Measurements from ENCODE around the gene LRP1B. TPM values are rescaled to one million over a fixed set of nuclear protein-coding genes. Genes with fewer than 3 reads are reported as not detected.

Gene LRP1B
- total RNA-seq, 4 donors from 2014 or later = 0.42 to 0.71 (median 0.65) TPM

GRCh38 chr2:140580532-140581151 lies 1550.2 kb downstream of the LRP1B start:
- H3K27ac ChIP-seq (replicated peaks in 1 of 4) = no peak overlapping the region
- 47% methylated on average over 2 of the region's 2 CpGs for WGBS
- H3K4me3 ChIP-seq = no peak overlapping the region
- H3K27me3 ChIP-seq = no peaks in the 10 kb centered on the region
- no peak for DNase-seq (ENCODE audit: extremely low spot score)
- H3K36me3 ChIP-seq = no peaks in the 10 kb centered on the region
- intact Hi-C loops (cut with DNase I) = no loop called here
- no peak for TF ChIP-seq POLR2AphosphoS5 (IDR thresholded peaks at IDR 0.05)
- no peak for TF ChIP-seq POLR2A (IDR thresholded peaks at IDR 0.05; ENCODE audit: low read depth)
- TF ChIP-seq, protein P1, sequence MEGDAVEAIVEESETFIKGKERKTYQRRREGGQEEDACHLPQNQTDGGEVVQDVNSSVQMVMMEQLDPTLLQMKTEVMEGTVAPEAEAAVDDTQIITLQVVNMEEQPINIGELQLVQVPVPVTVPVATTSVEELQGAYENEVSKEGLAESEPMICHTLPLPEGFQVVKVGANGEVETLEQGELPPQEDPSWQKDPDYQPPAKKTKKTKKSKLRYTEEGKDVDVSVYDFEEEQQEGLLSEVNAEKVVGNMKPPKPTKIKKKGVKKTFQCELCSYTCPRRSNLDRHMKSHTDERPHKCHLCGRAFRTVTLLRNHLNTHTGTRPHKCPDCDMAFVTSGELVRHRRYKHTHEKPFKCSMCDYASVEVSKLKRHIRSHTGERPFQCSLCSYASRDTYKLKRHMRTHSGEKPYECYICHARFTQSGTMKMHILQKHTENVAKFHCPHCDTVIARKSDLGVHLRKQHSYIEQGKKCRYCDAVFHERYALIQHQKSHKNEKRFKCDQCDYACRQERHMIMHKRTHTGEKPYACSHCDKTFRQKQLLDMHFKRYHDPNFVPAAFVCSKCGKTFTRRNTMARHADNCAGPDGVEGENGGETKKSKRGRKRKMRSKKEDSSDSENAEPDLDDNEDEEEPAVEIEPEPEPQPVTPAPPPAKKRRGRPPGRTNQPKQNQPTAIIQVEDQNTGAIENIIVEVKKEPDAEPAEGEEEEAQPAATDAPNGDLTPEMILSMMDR (IDR thresholded peaks at IDR 0.05) = no peak
- no peak for TF ChIP-seq EP300 (IDR thresholded peaks at IDR 0.05)
- H3K4me1 ChIP-seq = no peaks in the 10 kb centered on the region
- no peaks in the 10 kb centered on the region for H3K9me3 ChIP-seq

GRCh38 chr2:140577453-140577852 lies 1553.4 kb downstream of the LRP1B start:
- intact Hi-C loops (cut with DNase I) = no loop called here
- no peaks in the 10 kb centered on the region for H3K9me3 ChIP-seq
- H3K36me3 ChIP-seq = no peaks in the 10 kb centered on the region
- H3K27me3 ChIP-seq = no peaks in the 10 kb centered on the region
- DNase-seq (ENCODE audit: extremely low spot score) = no peak
- H3K4me3 ChIP-seq = no peak overlapping the region
- TF ChIP-seq POLR2A (IDR thresholded peaks at IDR 0.05; ENCODE audit: low read depth) (no peak), EP300 (IDR thresholded peaks at IDR 0.05) (no peak), POLR2AphosphoS5 (IDR thresholded peaks at IDR 0.05) (no peak)
- TF ChIP-seq, protein P1 (IDR thresholded peaks at IDR 0.05) = no peak
- H3K4me1 ChIP-seq = no peaks in the 10 kb centered on the region
- no peak overlapping the region for H3K27ac ChIP-seq (replicated peaks in 1 of 4)
- WGBS = 94% methylated on average over 2 of the region's 2 CpGs

GRCh38 chr2:140567734-140568133 lies 1563.1 kb downstream of the LRP1B start:
- no peaks in the 10 kb centered on the region for H3K9me3 ChIP-seq
- no peaks in the 10 kb centered on the region for H3K4me1 ChIP-seq
- H3K27ac ChIP-seq (replicated peaks in 1 of 4) = no peak overlapping the region
- peaks cover 0 to 4% (median 0%) of the 10 kb centered on the region in 4 donors for H3K27me3 ChIP-seq
- intact Hi-C loops (cut with DNase I) = no loop called here
- no peak overlapping the region for H3K4me3 ChIP-seq
- WGBS = 95% methylated on average over 2 of the region's 2 CpGs
- no peaks in the 10 kb centered on the region for H3K36me3 ChIP-seq
- DNase-seq (ENCODE audit: extremely low spot score) = no peak
- TF ChIP-seq, protein P1 (IDR thresholded peaks at IDR 0.05) = no peak
- TF ChIP-seq POLR2A (IDR thresholded peaks at IDR 0.05; ENCODE audit: low read depth) (no peak), POLR2AphosphoS5 (IDR thresholded peaks at IDR 0.05) (no peak), EP300 (IDR thresholded peaks at IDR 0.05) (no peak)

DNA sequence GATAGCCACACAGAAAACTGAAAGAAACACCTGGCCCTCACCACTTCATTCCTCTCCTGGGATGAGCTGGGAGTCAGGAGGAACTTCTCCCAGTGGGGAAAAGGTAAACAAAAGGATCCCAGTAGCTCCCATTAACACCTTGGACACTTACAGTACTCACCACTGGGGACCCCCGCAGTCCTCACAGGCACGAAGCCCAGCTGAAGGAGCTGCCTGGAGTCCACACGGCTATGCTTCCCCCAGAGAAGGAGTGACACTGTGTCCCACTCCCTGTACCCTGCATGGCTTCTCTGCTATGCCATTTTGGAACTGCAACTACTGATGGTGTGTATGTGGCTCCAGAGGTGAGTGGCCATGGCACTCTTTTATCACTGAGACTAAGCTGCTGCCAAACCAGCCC lies 1565.1 kb downstream of the LRP1B start:
- no peak for TF ChIP-seq EP300 (IDR thresholded peaks at IDR 0.05)
- TF ChIP-seq, protein P1 (IDR thresholded peaks at IDR 0.05) = no peak
- TF ChIP-seq POLR2AphosphoS5 (IDR thresholded peaks at IDR 0.05) = no peak
- TF ChIP-seq POLR2A (IDR thresholded peaks at IDR 0.05; ENCODE audit: low read depth) = no peak
- intact Hi-C loops (cut with DNase I) = no loop called here
- Histone ChIP-seq H3K36me3 (no peaks in the 10 kb centered on the region), H3K4me1 (no peaks in the 10 kb centered on the region), H3K9me3 (no peaks in the 10 kb centered on the region), H3K27me3 (peaks cover 0 to 4% (median 0%) of the 10 kb centered on the region in 4 donors), H3K4me3 (no peak overlapping the region), H3K27ac (replicated peaks in 1 of 4) (no peak overlapping the region)
- 70% methylated on average over 2 of the region's 3 CpGs for WGBS
- DNase-seq (ENCODE audit: extremely low spot score) = no peak

- Histone ChIP-seq H3K27ac (replicated peaks in 1 of 4) (no peak overlapping the region), H3K9me3 (no peaks in the 10 kb centered on the region), H3K36me3 (no peaks in the 10 kb centered on the region), H3K27me3 (no peaks in the 10 kb centered on the region), H3K4me3 (no peak overlapping the region), H3K4me1 (no peaks in the 10 kb centered on the region)
- TF ChIP-seq POLR2AphosphoS5 (IDR thresholded peaks at IDR 0.05) (no peak), POLR2A (IDR thresholded peaks at IDR 0.05; ENCODE audit: low read depth) (no peak), EP300 (IDR thresholded peaks at IDR 0.05) (no peak)
- TF ChIP-seq, protein P1 (IDR thresholded peaks at IDR 0.05) = no peak
- intact Hi-C loops (cut with DNase I) = no loop called here
- WGBS = 84% methylated on average over 2 of the region's 2 CpGs
- DNase-seq (ENCODE audit: extremely low spot score) = no peak
These were observed 1575.1 kb downstream of the LRP1B start for GRCh38 chr2:140555701-140556100.

All from esophagus muscularis mucosa (tissue), 4 donors.